GM21737 (cell line): ENCODE results near the gene SCO2.
"Not testable (repeated sequence)": the region's sequence is repeated elsewhere in the genome, so short reads cannot be mapped to it uniquely, and the experiment has no call there.

Experiments
- ATAC-seq: cut with Tn5 transposase; IDR thresholded peaks from one replicate; pipeline ENCODE4 v1.9.1; 2021; ENCODE audit warnings: mild to moderate bottlenecking, moderate library complexity; ENCODE audit not compliant: unreplicated experiment

The SCO2 gene

GRCh38 chr22:50551160-50551752 lies 25.9 kb upstream of the SCO2 start:
- ATAC-seq: no peak

DNA sequence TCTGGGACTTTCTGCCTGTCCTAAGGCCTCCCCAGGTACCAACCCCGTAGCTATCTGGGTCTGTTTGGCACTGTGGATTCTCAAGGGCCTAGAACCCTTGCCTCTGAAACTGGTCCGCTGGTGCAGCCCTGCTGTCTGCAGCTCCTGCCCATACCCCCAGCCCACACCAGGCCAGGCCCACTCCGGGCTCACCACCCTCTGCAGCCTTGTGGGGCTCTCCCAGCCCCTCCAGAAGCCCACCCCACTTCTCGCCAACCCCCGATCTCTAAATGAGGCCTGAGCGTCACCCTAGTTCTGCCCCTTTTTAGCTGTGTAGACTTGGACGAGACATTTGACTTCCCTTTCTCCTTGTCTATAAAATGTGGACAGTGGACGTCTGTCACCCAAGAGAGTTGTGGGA lies 25.0 kb upstream of the SCO2 start:
- ATAC-seq: no peak

DNA sequence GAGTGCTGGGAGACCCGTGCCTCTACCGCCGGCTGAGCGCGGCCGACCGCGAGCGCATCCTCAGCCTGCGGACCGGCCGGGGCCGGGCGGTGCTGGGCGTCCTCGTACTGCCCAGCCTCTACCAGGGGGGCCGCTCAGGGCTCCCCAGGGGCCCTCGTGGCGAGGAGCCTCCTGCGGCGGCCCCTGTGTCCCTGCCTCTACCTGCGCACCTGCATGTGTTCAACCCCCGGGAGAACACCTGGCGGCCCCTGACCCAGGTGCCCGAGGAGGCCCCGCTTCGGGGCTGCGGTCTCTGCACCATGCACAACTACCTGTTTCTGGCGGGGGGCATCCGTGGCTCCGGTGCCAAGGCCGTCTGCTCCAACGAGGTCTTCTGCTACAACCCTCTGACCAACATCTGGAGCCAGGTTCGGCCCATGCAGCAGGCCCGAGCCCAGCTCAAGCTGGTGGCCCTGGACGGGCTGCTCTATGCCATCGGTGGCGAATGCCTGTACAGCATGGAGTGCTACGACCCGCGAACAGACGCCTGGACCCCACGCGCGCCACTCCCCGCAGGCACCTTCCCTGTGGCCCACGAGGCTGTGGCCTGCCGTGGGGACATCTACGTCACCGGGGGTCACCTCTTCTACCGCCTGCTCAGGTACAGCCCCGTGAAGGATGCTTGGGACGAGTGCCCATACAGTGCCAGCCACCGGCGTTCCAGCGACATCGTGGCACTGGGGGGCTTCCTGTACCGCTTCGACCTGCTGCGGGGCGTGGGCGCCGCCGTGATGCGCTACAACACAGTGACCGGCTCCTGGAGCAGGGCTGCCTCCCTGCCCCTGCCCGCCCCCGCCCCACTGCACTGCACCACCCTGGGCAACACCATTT lies 23.8 kb upstream of the SCO2 start:
- no peak for ATAC-seq

- no peak for ATAC-seq
Measured at GRCh38 chr22:50548040-50548920, 22.9 kb upstream of the SCO2 start.

GRCh38 chr22:50547263-50547985 lies 22.0 kb upstream of the SCO2 start:
- no peak for ATAC-seq

DNA sequence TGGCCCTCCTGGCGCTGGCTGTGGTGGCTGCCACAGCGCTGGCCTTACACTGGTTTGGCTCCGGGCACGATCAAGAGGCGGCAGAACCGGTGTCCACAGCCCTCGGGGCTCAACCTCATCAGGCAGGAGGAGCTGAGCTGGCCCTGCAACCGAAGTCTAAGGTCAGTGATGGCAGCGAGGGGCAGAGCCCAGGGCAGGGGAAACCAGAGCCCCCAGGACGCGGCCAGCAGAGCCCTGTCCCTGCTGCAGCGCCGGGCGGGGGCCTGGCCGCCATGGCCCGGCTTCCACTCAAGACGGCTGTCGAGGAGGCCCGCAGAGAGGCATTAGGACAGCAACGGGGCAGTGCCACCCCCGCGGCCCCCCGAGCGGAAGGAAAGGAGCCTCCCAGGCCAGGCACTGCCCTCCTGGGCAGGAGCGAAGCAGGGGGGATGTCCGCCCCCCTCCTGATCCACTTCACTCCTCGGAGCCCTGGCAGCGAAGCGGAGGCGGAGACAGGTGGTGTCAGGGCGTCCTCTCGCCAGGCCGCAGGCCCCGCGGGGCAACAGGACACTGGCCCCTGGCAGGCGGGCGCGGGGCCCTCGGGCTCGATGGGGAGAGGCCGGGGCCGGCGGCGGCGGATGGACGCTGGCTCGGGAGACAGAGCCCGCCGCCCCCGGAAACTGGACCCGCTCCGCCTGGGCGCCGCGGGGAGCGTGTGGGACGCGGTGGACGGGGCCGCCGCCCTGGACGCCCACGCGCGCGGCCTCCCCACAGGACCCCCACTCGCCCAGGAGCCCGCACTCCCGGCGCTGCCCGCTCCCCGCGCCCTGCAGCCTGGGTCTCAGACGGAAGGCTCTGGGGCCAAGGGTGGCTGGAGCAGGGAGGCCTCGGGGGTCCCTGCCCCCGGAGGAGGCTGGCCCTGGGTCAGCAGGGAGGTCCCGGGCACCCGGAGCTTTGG lies 21.2 kb upstream of the SCO2 start:
- no peak for ATAC-seq

DNA sequence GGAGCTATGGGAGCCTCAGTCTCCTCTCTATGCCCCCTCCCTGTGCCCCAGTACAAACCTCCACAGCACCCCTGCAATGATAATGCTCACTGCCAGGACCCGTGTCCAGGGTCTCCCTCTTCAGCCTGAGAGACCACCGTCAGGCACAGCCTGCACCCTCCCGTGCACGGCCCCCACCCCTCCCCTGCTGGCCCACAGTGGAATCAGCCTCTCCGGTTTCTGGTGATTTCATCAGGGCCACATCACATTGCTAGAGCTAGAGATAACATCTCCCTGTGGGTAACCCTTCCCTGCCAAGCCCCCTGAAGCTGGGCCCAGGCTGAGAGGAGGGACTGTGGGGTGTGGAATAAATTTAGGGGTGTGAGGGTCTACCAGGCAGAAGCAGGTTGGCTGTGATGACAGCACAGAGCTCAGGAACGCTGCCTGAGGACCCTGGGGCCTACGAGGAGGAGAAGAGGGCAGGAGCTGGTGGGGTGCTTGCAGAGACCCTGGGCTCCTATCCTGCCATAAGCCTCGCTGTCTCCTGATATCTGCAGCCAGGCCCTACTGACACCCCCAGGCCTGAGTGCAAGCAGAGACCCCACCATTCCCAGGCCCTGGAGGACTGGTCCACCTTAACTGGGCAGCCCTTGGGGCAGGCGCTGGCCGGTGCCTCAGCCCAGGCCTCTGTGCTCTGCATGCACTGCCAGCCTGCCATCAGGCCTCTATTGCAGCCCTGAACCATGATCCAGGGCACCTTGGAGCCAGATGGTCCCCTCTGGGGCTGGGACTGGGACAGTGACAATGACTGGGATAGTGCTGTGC lies 20.3 kb upstream of the SCO2 start, which contains the start of gene KLHDC7B:
Gene KLHDC7B, plus strand, starts transcription at position 378 of the 804 bp plus-strand sequence. Its CDS starts 345 bp downstream, at position 723.
- ATAC-seq: no peak

DNA sequence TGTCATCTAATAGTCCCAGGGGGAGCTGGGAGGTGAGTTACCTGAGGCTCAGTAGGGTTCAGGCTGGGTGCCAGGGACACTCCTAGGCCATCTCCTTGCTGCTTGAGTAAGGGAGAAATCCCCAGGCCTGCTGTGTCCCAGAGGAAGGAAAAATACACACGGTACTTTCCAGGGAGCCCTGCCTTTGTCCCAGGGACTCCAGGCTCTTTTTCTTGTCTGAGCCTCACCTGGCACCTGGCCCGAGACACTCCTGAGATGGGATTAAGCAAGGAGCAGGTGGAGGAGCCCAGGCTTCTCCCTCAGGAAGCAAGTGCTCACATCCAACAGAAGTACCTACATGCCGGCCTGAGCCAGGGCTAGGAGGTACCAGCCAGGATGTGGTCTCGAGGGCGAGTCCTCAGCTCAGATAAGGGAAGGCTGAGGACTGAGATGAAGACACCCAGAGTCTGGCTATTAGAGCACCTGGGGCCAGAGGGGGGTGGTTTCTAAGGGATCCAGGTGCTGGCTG lies 19.4 kb upstream of the SCO2 start:
- ATAC-seq: no peak

GRCh38 chr22:50544078-50544745 lies 18.8 kb upstream of the SCO2 start:
- no peak for ATAC-seq

DNA sequence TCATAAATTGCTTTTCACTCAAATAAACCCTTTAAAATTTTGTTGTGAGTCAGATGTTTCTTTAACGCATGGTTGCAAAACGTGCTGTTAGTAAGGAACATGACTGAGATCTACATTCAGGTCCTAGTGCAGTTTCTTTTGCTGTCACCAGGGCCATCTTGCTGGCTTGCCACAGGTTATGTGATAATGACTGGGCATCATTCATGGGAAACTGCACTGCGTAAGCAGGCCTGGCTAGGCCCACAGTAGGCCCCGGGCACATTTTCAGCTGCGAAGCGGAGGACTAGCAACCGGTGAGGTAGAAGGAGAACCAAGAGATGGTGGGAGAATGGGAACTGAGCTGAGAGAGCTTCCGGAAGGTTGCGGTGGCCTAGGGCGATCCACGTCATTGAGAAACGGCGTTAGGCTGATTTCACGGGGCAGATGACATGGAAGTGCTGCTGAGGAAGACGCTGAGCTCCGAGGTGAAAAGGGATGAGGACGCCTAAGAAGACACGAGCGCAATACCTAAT lies 17.1 kb upstream of the SCO2 start:
- no peak for ATAC-seq

- not testable (repeated sequence) for ATAC-seq
Measured at GRCh38 chr22:50541667-50542026, 16.2 kb upstream of the SCO2 start.

- no peak for ATAC-seq
Measured at GRCh38 chr22:50540381-50540780, 15.0 kb upstream of the SCO2 start.

DNA sequence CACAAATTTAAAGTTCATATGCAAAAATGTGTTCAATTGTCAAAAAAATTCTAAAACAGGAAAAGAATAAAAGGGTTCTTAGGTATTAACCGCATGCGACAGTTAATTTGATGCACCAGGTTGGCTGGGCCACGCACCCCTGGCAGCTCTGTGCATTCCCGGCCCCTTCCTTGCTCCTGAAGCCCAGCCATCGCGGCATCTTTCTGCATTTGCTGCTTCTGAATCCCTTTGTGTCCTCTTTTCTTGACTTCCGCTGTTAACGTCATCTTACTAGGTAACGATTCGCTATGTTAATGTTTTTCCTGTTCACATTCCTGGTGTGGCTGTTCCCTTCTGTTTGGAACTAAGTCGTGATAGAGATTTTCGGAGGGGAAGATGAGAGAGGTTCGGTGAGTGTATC lies 12.4 kb upstream of the SCO2 start:
- no peak for ATAC-seq

DNA sequence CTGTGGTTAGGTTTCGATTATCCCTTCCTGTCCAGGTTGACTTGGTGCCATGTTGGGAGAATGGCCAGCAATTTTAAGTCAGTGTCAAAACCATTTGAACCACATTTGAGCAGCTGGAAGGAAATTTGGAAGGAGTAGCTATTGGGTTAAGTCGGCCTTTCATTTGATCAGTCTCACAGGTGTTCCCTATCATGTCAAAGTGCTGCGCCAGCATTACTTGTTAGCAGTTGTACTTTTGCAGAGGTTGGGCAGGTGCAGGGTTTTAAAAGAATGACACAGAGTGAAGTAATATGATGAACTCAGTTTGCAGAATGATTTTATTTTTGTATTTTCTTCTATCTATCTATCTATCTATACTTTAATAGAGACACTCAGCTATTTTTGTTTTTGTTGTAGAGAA lies 10.8 kb upstream of the SCO2 start:
- no peak for ATAC-seq

DNA sequence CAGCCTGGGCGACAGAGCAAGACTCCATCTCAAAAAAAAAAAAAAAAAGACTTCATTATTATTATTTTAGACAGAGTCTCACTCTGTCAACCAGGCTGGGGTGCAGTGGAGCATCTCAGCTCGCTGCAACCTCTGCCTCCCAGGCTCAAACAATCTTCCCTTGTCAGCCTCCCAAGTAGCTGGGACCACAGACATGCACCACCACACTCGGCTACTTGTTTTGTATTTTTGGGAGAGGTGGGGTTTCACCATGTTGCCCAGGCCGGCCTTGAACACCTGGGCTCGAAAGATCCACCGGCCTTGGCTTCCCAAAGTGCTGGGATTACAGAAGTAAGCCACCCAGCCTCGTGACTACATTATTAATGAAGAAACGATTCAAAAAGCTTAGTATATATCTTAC lies 9.7 kb upstream of the SCO2 start:
- ATAC-seq: no peak

- not testable (repeated sequence) for ATAC-seq
Measured at GRCh38 chr22:50533856-50534711, 8.7 kb upstream of the SCO2 start.
